ENCODE data around the gene ZNF423. TPM values are rescaled to one million over a fixed set of nuclear protein-coding genes. Genes with fewer than 3 reads are reported as not detected.

The ZNF423 gene
- total and polyA plus RNA-seq, 2 of the 13 experiments (the other 11 are each of a cell fraction or from before 2014, with no cell fraction given): 0.07 to 0.31 TPM

- no peak overlapping the region for H3K4me3 ChIP-seq (replicated peaks in 1 of 3; ENCODE audit: insufficient read depth in 1 of 3, low read depth in 2 of 3, low read length in 3 of 3)
- no peaks in the 10 kb centered on the region for H3K79me2 ChIP-seq (ENCODE audit: insufficient read depth, low read length)
- no peak overlapping the region for H3K27ac ChIP-seq (ENCODE audit: extremely low read length, insufficient read depth, low read length)
- intact Hi-C loops (cut with micrococcal nuclease; ENCODE audit: unreplicated experiment) (no loop called here), in situ Hi-C loops (cut with HindIII; ENCODE audit: extremely low pct_ligation_motif_present, low pct_unique_long_range_greater_than_20kb) (no loop called here)
- no TSS peak for BruUV-seq (replicated peaks)
- FAIRE-seq (no peak), ATAC-seq (no peak), DNase-seq (ENCODE audit: low spot score) (no peak)
- no peaks in the 10 kb centered on the region for H3K9me3 ChIP-seq (ENCODE audit: low read length)
- H3K9ac ChIP-seq (ENCODE audit: insufficient read depth, low read depth, low read length): no peak overlapping the region
- ChIA-PET CTCF (ENCODE audit: low intra/inter-chr PET ratio, low total read pairs) (no interaction called here), POLR2A (no interaction called here)
- no peak overlapping the region for H3K4me2 ChIP-seq (ENCODE audit: low read depth, low read length)
- no peaks in the 10 kb centered on the region for H3K36me3 ChIP-seq (replicated peaks in 1 of 2; ENCODE audit: control insufficient read depth in 1 of 2, insufficient read depth in 2 of 2, low read length in 2 of 2)
- H2AFZ ChIP-seq (ENCODE audit: low read length): no peak overlapping the region
- 33% methylated on average over 14 of the region's 14 CpGs for WGBS (ENCODE audit: low lambda C conversion rate)
- no peaks in the 10 kb centered on the region for H4K20me1 ChIP-seq (ENCODE audit: insufficient read depth, low read length)
- H3K4me1 ChIP-seq (ENCODE audit: insufficient read depth, low read length): no peaks in the 10 kb centered on the region
- H3K27me3 ChIP-seq (ENCODE audit: control insufficient read depth in 1 of 2, insufficient read depth in 2 of 2, low read length in 2 of 2): peaks cover 1 to 6% of the 10 kb centered on the region in 2 experiments; a peak in 1 of 5 replicates
- no peak for TF ChIP-seq ZNF276 (CRISPR knock-in tag; IDR thresholded peaks at IDR 0.05; ENCODE audit: low read depth)
- TF ChIP-seq HMG20B (CRISPR knock-in tag; conservative IDR thresholded peaks at IDR 0.05): no peak
- no peak for TF ChIP-seq NFE2L2 (IDR thresholded peaks at IDR 0.05; ENCODE audit: low read length)
- TF ChIP-seq NKX3-1 (CRISPR knock-in tag; IDR thresholded peaks at IDR 0.05): no peak
- TF ChIP-seq PPARG (CRISPR knock-in tag; conservative IDR thresholded peaks at IDR 0.05): no peak
- TF ChIP-seq PAXIP1 (CRISPR knock-in tag; conservative IDR thresholded peaks at IDR 0.05): no peak
- TF ChIP-seq ZFP37 (CRISPR knock-in tag; IDR thresholded peaks at IDR 0.05; ENCODE audit: borderline replicate concordance): no peak
- no peak for TF ChIP-seq YEATS2 (CRISPR knock-in tag; IDR thresholded peaks at IDR 0.05; ENCODE audit: borderline replicate concordance)
- TF ChIP-seq ADNP (CRISPR knock-in tag; IDR thresholded peaks at IDR 0.05): no peak
- TF ChIP-seq ZNF343 (CRISPR knock-in tag; IDR thresholded peaks at IDR 0.05): no peak
- no peak for TF ChIP-seq HNF4G (IDR thresholded peaks at IDR 0.05; ENCODE audit: borderline replicate concordance, low read depth, low read length)
- no peak for TF ChIP-seq HNF4G (CRISPR knock-in tag; IDR thresholded peaks at IDR 0.05; ENCODE audit: borderline replicate concordance, low read depth)
- TF ChIP-seq, protein P1, sequence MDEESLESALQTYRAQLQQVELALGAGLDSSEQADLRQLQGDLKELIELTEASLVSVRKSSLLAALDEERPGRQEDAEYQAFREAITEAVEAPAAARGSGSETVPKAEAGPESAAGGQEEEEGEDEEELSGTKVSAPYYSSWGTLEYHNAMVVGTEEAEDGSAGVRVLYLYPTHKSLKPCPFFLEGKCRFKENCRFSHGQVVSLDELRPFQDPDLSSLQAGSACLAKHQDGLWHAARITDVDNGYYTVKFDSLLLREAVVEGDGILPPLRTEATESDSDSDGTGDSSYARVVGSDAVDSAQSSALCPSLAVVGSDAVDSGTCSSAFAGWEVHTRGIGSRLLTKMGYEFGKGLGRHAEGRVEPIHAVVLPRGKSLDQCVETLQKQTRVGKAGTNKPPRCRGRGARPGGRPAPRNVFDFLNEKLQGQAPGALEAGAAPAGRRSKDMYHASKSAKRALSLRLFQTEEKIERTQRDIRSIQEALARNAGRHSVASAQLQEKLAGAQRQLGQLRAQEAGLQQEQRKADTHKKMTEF (CRISPR knock-in tag; IDR thresholded peaks at IDR 0.05): no peak
- TF ChIP-seq ZSCAN5A (CRISPR knock-in tag; IDR thresholded peaks at IDR 0.05; ENCODE audit: borderline replicate concordance): no peak
Measured at GRCh38 chr16:49564496-49565229, 291.2 kb downstream of the ZNF423 start.

All from HepG2 (cell line).